SH-SY5Y (cell line): ENCODE measurements around the gene SHH.

ENCODE experiments used
- GATA2 ChIP-seq: IDR thresholded peaks from 2 replicates; pipeline ENCODE4 v1.6.1; 2011; ENCODE audit warnings: mild to moderate bottlenecking, low read depth, low read length
- GATA3 ChIP-seq: IDR thresholded peaks from 2 replicates; pipeline ENCODE4 v1.6.1; 2011; ENCODE audit warnings: low read depth, mild to moderate bottlenecking, low read length, moderate library complexity

- TF ChIP-seq GATA2 (no peak), GATA3 (no peak)
These were observed 862 bp upstream of the SHH start for GRCh38 chr7:155813125-155813524.
